Neural progenitor cell (in vitro differentiated cells): ENCODE data around the gene ARMCX1. TPM values are rescaled to one million over a fixed set of nuclear protein-coding genes. Genes with fewer than 3 reads are reported as not detected.

Experiments
- DNase-seq: peaks from one replicate; pipeline ENCODE4 v3.0.0-alpha.2; 2016; ENCODE audit warnings: low spot score
- H2AFZ ChIP-seq: fragments of 200-600 bp; sonication (generic); replicated peaks from 2 replicates; pipeline ENCODE4 v1.6.1; 2016; ENCODE audit warnings: antibody characterized with exemption
- H3F3A ChIP-seq: fragments of 200-600 bp; sonication (generic); 2 replicates; pipeline ENCODE4 v1.6.1; 2016; ENCODE audit warnings: antibody characterized with exemption, low read depth
- H3K27ac ChIP-seq: fragments of 200-600 bp; sonication (generic); 2 replicates; pipeline ENCODE4 v1.5.1; 2016; ENCODE audit warnings: mild to moderate bottlenecking
- H3K27me3 ChIP-seq: fragments of 200-600 bp; sonication (generic); 2 replicates; pipeline ENCODE4 v1.6.1; 2016; ENCODE audit warnings: mild to moderate bottlenecking, moderate library complexity
- H3K36me3 ChIP-seq: fragments of 200-600 bp; sonication (generic); 2 replicates; pipeline ENCODE4 v1.5.1; 2016
- H3K4me1 ChIP-seq: fragments of 200-600 bp; sonication (generic); 2 replicates; pipeline ENCODE4 v1.6.1; 2016; ENCODE audit warnings: mixed run types
- H3K4me2 ChIP-seq: fragments of 200-600 bp; sonication (generic); 2 replicates; pipeline ENCODE4 v1.6.1; 2016
- H3K4me3 ChIP-seq: fragments of 200-600 bp; sonication (generic); 2 replicates; pipeline ENCODE4 v1.5.1; 2016
- H3K79me2 ChIP-seq: fragments of 200-600 bp; sonication (generic); 2 replicates; pipeline ENCODE4 v1.6.1; 2016; ENCODE audit warnings: low read depth
- H3K9ac ChIP-seq: fragments of 200-600 bp; sonication (generic); 2 replicates; pipeline ENCODE4 v1.6.1; 2016
- H3K9me3 ChIP-seq: fragments of 200-600 bp; sonication (generic); 2 replicates; pipeline ENCODE4 v1.5.1; 2016; ENCODE audit warnings: low read depth
- H4K20me1 ChIP-seq: fragments of 200-600 bp; sonication (generic); 2 replicates; pipeline ENCODE4 v1.6.1; 2016; ENCODE audit warnings: low read depth
- H3K27ac Mint-ChIP-seq: 3 replicates; pipeline ENCODE4 v1.8.0; 2021; ENCODE audit warnings: mixed read lengths
- H3K27me3 Mint-ChIP-seq: 2 replicates; pipeline ENCODE4 v1.8.0; 2022; ENCODE audit warnings: low read depth, mild to moderate bottlenecking, inconsistent platforms, moderate library complexity, mixed read lengths; ENCODE audit not compliant: insufficient read depth
- H3K36me3 Mint-ChIP-seq: 3 replicates; pipeline ENCODE4 v1.8.0; 2021; ENCODE audit warnings: mixed read lengths
- H3K4me1 Mint-ChIP-seq: 3 replicates; pipeline ENCODE4 v1.8.0; 2021; ENCODE audit warnings: mixed read lengths
- H3K4me3 Mint-ChIP-seq: 3 replicates; pipeline ENCODE4 v1.8.0; 2021; ENCODE audit warnings: mild to moderate bottlenecking, moderate library complexity, mixed read lengths
- H3K9me3 Mint-ChIP-seq: 3 replicates; pipeline ENCODE4 v1.8.0; 2020; ENCODE audit warnings: mixed read lengths
- EZH2 ChIP-seq: fragments of 200-600 bp; sonication (generic); IDR thresholded peaks from 2 replicates; pipeline ENCODE4 v1.6.1; 2017; ENCODE audit warnings: antibody characterized with exemption, mild to moderate bottlenecking, moderate library complexity
- EZH2phosphoT487 ChIP-seq: fragments of 200-600 bp; sonication (generic); IDR thresholded peaks from 2 replicates; pipeline ENCODE4 v1.6.1; 2017; ENCODE audit warnings: antibody characterized with exemption
- total RNA-seq: library from RNA; depleted of rRNA; stranded (reverse); fragments of >200 nt; gene quantifications from 2 replicates; pipeline ENCODE4 v1.2.3, GENCODE V29; 2015; ENCODE audit warnings: low replicate concordance
- TF ChIP-seq, protein P1 (sequence below): fragments of 200-600 bp; sonication (generic); IDR thresholded peaks from 2 replicates; pipeline ENCODE4 v1.5.1; 2017; ENCODE audit warnings: antibody characterized with exemption, mild to moderate bottlenecking

Gene ARMCX1
- total RNA-seq, 1 donor from 2014 or later: 41.9 TPM

DNA sequence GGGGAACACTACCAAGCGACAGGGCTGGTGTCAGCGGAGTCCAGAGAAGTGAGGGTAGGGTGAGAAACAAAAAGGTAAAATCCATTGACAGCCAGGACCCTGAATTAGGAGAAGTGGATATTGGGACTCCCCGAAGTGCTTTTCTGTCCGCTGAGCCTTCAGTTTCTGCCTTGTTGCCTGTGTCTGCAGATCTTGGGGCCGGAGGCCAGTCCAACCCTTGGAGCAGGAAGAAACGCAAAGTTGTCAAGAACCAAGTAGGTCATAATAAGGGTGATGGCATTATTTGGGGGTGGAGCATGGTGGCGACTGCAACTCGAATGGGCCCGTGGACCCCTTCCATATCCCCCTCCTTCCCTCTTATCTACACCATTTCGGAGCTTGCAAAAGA is 1.0 kb downstream of the ARMCX1 start:
- H3K4me1 Mint-ChIP-seq: peaks cover 2% of the 10 kb centered on the region
- TF ChIP-seq EZH2phosphoT487: no peak
- TF ChIP-seq EZH2: no peak
- TF ChIP-seq, protein P1, sequence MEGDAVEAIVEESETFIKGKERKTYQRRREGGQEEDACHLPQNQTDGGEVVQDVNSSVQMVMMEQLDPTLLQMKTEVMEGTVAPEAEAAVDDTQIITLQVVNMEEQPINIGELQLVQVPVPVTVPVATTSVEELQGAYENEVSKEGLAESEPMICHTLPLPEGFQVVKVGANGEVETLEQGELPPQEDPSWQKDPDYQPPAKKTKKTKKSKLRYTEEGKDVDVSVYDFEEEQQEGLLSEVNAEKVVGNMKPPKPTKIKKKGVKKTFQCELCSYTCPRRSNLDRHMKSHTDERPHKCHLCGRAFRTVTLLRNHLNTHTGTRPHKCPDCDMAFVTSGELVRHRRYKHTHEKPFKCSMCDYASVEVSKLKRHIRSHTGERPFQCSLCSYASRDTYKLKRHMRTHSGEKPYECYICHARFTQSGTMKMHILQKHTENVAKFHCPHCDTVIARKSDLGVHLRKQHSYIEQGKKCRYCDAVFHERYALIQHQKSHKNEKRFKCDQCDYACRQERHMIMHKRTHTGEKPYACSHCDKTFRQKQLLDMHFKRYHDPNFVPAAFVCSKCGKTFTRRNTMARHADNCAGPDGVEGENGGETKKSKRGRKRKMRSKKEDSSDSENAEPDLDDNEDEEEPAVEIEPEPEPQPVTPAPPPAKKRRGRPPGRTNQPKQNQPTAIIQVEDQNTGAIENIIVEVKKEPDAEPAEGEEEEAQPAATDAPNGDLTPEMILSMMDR: no peak
- Histone ChIP-seq H3K9ac (no peak overlapping the region), H3K4me3 (peak overlapping the region; percentile 52), H3K27me3 (no peaks in the 10 kb centered on the region), H3K27ac (no peak overlapping the region), H3K9me3 (no peaks in the 10 kb centered on the region), H3K4me2 (peak overlapping the region; percentile 64), H3K79me2 (no peaks in the 10 kb centered on the region), H4K20me1 (no peaks in the 10 kb centered on the region), H3F3A (peaks cover 4% of the 10 kb centered on the region), H2AFZ (peak overlapping the region; percentile 44), H3K36me3 (no peaks in the 10 kb centered on the region), H3K4me1 (no peaks in the 10 kb centered on the region)
- peaks cover 5% of the 10 kb centered on the region for H3K27me3 Mint-ChIP-seq
- H3K9me3 Mint-ChIP-seq: peaks cover 6% of the 10 kb centered on the region
- peak overlapping the region; percentile 78 for H3K4me3 Mint-ChIP-seq
- H3K36me3 Mint-ChIP-seq: peaks cover 11% of the 10 kb centered on the region
- no peak overlapping the region for H3K27ac Mint-ChIP-seq
- no peak for DNase-seq

DNA sequence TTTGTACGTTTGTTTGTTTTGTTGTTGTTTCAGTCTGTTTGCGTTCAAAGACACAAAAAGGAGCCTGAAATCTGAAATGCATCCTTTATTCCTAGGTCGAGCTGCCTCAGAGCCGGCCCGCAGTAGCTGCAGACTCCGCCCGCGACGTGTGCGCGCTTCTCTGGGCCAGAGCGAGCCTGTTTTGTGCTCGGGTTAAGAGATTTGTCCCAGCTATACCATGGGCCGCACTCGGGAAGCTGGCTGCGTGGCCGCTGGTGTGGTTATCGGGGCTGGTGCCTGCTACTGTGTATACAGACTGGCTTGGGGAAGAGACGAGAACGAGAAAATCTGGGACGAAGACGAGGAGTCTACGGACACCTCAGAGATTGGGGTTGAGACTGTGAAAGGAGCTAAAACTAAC is 2.4 kb downstream of the ARMCX1 start:
- DNase-seq: no peak
- no peak overlapping the region for H3K4me2 ChIP-seq
- TF ChIP-seq EZH2phosphoT487 (no peak), EZH2 (no peak)
- TF ChIP-seq, protein P1: no peak
- Mint-ChIP-seq H3K27ac (no peak overlapping the region), H3K27me3 (peaks cover 5% of the 10 kb centered on the region), H3K36me3 (peaks cover 11% of the 10 kb centered on the region), H3K9me3 (peaks cover 6% of the 10 kb centered on the region), H3K4me3 (no peak overlapping the region), H3K4me1 (peaks cover 2% of the 10 kb centered on the region)
- no peak overlapping the region for H3K27ac ChIP-seq
- H3F3A ChIP-seq: peaks cover 4% of the 10 kb centered on the region
- no peak overlapping the region for H3K9ac ChIP-seq
- no peaks in the 10 kb centered on the region for H3K9me3 ChIP-seq
- no peaks in the 10 kb centered on the region for H3K79me2 ChIP-seq
- H3K4me1 ChIP-seq: no peaks in the 10 kb centered on the region
- H4K20me1 ChIP-seq: no peaks in the 10 kb centered on the region
- no peak overlapping the region for H2AFZ ChIP-seq
- H3K27me3 ChIP-seq: no peaks in the 10 kb centered on the region
- H3K4me3 ChIP-seq: no peak overlapping the region
- no peaks in the 10 kb centered on the region for H3K36me3 ChIP-seq

DNA sequence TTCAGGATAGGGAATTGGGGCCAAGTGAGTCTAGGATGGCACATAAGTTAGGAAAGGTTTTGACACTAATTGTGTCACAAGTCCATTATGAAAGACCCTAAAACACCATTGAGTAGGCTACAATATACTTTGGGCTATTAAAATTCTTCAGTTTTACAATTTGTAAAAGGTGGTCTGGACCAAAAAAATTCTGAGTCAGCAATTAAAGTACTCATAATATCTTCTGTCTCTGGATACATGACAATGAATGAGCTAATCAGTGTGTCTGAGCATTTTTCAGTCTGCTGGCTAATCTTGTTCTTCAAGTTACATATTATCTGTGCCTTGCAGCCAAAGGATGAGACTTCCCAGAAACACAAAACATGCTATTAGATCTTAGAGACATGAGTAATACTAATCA is 14.3 kb downstream of the ARMCX1 start:
- peaks cover 6% of the 10 kb centered on the region for H3K9me3 Mint-ChIP-seq
- Histone ChIP-seq H3K79me2 (no peaks in the 10 kb centered on the region), H3K9me3 (no peaks in the 10 kb centered on the region), H4K20me1 (no peaks in the 10 kb centered on the region), H3K4me3 (no peak overlapping the region), H3F3A (no peaks in the 10 kb centered on the region), H3K36me3 (no peaks in the 10 kb centered on the region), H3K4me2 (no peak overlapping the region), H2AFZ (no peak overlapping the region), H3K9ac (no peak overlapping the region), H3K4me1 (no peaks in the 10 kb centered on the region), H3K27ac (no peak overlapping the region), H3K27me3 (no peaks in the 10 kb centered on the region)
- H3K4me1 Mint-ChIP-seq: no peaks in the 10 kb centered on the region
- H3K4me3 Mint-ChIP-seq: no peak overlapping the region
- no peak for TF ChIP-seq EZH2phosphoT487
- TF ChIP-seq, protein P1: no peak
- no peak overlapping the region for H3K27ac Mint-ChIP-seq
- no peaks in the 10 kb centered on the region for H3K36me3 Mint-ChIP-seq
- DNase-seq: no peak
- peaks cover 2% of the 10 kb centered on the region for H3K27me3 Mint-ChIP-seq
